ENCODE results near the gene CHRNA9. TPM values are rescaled to one million over a fixed set of nuclear protein-coding genes. Genes with fewer than 3 reads are reported as not detected.
"Not testable (repeated sequence)": the region's sequence is repeated elsewhere in the genome, so short reads cannot be mapped to it uniquely, and the experiment has no call there.

Gene CHRNA9
- 1.6 and 2.8 TPM in 2 replicates for total RNA-seq (2014; rRNA removed; shearing (Covaris generic))

DNA sequence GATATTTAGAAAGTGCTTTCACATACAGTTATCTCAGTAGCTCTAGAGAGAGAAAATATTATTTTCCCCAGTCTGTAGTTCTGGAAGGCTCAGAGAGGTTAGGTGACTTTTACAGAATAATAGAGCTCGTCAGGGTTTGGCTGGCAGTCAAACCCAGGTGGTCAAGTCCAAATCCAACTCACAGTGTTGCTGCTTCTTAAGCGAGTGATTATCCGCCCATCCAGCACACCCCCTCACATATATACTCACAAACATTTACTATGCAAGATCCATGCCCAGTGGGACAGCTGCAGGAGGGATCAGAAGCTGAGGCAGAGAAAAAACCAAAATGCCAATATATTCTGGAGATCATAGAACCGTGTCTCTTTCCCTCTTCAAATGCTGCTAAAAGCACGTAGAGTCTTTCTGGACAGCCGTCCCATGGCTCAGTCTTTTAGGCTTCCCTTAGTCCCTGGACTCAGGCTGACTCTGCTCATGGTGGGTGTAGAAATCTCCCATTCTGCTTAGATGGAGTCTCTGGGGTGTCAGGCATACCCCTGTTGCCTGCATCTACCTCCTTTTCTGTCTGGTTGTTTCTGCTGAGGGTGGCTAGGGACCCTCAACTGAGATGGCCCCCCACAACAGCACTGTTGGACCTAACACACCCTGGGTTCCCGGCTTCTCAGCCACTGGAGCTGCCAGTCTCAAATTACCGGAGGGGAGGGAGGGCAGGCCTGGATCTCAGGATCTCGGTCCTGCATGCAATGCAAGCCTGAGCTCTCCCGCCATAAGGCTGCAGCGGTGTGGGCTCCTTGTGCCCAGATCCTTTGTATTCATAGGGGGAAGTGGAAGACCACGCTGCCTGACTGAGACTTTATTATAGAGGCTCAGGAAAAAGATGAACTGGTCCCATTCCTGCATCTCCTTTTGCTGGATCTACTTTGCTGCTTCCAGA is at the start of gene CHRNA9:
TSS of gene CHRNA9 (plus strand) at position 743 of the 934 bp plus-strand sequence. CDS start at position 878, 135 bp downstream.
- DNase-seq, result peak; percentile 53
- no peaks in the 10 kb centered on the region for H3K36me3 ChIP-seq (replicated peaks; ENCODE audit: control insufficient read depth, insufficient read depth, low read length)
- no peak within 1 kb of the TSS for H3K4me3 ChIP-seq (ENCODE audit: insufficient read depth, low read depth, low read length)
- H3K27me3 ChIP-seq (ENCODE audit: control insufficient read depth, insufficient read depth, low read length), result no peaks in the 10 kb centered on the region

GRCh38 chr4:40285692-40286091 is 49.4 kb upstream of the CHRNA9 start:
- Histone ChIP-seq H3K36me3 (replicated peaks; ENCODE audit: control insufficient read depth, insufficient read depth, low read length) (no peaks in the 10 kb centered on the region), H3K4me3 (ENCODE audit: insufficient read depth, low read depth, low read length) (no peak overlapping the region), H3K27me3 (ENCODE audit: control insufficient read depth, insufficient read depth, low read length) (no peaks in the 10 kb centered on the region)
- no peak for DNase-seq

GRCh38 chr4:40288566-40288965 is 46.6 kb upstream of the CHRNA9 start:
- DNase-seq, result no peak
- no peak overlapping the region for H3K4me3 ChIP-seq (ENCODE audit: insufficient read depth, low read depth, low read length)
- H3K27me3 ChIP-seq (ENCODE audit: control insufficient read depth, insufficient read depth, low read length), result no peaks in the 10 kb centered on the region
- H3K36me3 ChIP-seq (replicated peaks; ENCODE audit: control insufficient read depth, insufficient read depth, low read length), result no peaks in the 10 kb centered on the region

DNA sequence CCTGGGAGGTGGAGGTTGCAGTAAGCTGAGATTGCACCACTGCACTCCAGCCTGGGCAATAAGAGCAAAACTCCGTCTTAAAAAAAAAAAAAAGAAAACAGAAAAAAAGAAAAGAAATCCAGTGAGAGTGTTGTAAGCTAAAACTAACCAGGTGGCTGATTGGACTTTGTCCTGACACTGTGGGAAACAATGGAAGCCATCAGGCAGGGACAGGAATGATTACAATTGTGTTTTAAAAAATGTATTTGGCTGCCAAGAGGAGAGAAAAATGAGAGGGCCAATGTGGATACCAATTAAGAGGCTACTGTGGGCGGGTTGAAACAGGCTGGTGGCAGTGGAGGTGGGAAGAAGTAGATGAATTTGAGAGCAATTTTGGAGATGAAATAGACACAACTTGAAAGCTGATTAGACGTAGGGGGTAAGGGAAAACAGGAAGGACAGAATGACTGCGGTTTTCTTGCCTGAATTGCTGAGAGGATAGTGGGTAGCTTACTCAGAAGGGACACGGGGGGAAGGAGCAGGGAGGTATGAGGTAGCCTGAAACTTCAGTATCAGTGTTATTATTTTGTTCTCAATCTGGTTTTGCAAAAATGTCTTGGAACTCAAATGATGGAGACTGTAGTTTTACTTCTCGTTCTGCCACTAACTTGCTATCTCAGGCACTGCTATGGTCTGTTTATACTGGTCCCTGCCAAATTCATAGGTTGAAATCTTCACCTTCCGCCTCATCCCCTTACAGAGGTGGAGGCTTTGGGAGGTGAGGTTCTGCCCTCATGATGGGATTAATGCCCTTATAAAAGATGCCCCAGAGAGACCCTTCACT is 45.6 kb upstream of the CHRNA9 start:
- no peaks in the 10 kb centered on the region for H3K36me3 ChIP-seq (replicated peaks; ENCODE audit: control insufficient read depth, insufficient read depth, low read length)
- H3K4me3 ChIP-seq (ENCODE audit: insufficient read depth, low read depth, low read length), result no peak overlapping the region
- no peak for DNase-seq
- no peaks in the 10 kb centered on the region for H3K27me3 ChIP-seq (ENCODE audit: control insufficient read depth, insufficient read depth, low read length)

DNA sequence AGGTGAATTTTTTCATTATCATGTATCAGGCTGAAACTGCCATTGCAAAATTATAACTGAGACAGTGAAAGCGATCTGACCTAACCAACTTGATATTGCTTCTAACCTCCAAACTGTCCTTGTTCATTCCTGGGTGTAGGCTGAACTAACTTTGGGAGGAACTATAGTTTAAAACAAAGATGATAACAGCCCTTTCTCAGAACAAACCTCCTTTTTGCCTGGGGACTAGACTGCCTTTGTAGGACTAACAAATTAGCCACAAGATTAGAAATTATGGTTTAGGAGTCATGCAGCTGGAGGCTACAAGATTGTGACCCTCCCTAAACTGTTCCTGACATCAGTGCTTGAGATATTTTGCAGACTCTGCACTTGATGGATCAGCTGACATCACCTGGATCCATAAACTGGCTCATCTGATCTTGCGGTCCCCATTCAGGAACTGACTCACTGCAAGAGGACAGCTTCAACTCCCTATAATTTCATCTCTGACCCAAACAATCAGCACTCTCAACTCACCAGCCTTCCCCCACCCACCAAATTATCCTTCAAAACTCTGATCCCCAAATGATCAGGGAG is 44.4 kb upstream of the CHRNA9 start:
- not testable (repeated sequence) for H3K4me3 ChIP-seq (ENCODE audit: insufficient read depth, low read depth, low read length); H3K36me3 ChIP-seq (replicated peaks; ENCODE audit: control insufficient read depth, insufficient read depth, low read length); H3K27me3 ChIP-seq (ENCODE audit: control insufficient read depth, insufficient read depth, low read length); DNase-seq

DNA sequence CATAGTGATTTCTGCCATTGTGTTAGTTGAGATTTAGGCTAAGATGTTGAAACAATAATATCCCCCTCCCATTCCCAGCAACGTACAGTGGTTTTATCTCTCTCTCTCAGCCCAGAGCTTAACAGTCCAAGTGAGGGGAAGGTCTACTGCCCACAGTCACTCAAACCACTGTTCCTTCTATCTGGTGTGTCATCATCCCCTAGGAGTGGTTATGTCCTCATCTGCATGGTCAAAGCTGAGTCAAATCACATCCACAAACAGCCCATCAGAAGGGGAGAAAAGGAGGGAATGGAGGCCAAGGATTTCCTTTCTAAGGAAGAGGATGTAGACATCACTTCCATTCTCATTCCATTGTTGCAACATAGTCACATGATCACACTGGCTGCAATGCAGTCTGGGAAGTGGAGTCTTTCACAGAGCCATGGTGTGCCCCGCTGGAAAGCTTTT is 42.8 kb upstream of the CHRNA9 start:
- H3K36me3 ChIP-seq (replicated peaks; ENCODE audit: control insufficient read depth, insufficient read depth, low read length), result no peaks in the 10 kb centered on the region
- no peak for DNase-seq
- no peak overlapping the region for H3K4me3 ChIP-seq (ENCODE audit: insufficient read depth, low read depth, low read length)
- H3K27me3 ChIP-seq (ENCODE audit: control insufficient read depth, insufficient read depth, low read length), result no peaks in the 10 kb centered on the region

GRCh38 chr4:40294339-40294738 is 40.8 kb upstream of the CHRNA9 start:
- no peak overlapping the region for H3K4me3 ChIP-seq (ENCODE audit: insufficient read depth, low read depth, low read length)
- no peaks in the 10 kb centered on the region for H3K27me3 ChIP-seq (ENCODE audit: control insufficient read depth, insufficient read depth, low read length)
- no peaks in the 10 kb centered on the region for H3K36me3 ChIP-seq (replicated peaks; ENCODE audit: control insufficient read depth, insufficient read depth, low read length)
- DNase-seq, result no peak

DNA sequence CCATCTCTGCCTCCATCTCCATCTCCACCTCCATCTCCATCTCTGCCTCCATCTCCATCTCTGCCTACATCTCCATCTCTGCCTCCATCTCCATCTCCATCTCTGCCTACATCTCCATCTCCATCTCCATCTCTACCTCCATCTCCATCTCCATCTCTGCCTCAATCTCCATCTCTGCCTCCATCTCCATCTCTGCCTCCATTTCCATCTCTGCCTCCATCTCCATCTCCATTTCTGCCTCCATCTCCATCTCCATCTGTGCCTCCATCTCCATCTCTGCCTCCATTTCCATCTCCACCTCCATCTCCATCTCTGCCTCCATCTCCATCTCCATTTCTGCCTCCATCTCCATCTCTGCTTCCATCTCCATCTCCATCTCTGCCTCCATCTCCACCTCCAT is 40.1 kb upstream of the CHRNA9 start:
- not testable (repeated sequence) for DNase-seq; H3K27me3 ChIP-seq (ENCODE audit: control insufficient read depth, insufficient read depth, low read length); H3K4me3 ChIP-seq (ENCODE audit: insufficient read depth, low read depth, low read length); H3K36me3 ChIP-seq (replicated peaks; ENCODE audit: control insufficient read depth, insufficient read depth, low read length)

DNA sequence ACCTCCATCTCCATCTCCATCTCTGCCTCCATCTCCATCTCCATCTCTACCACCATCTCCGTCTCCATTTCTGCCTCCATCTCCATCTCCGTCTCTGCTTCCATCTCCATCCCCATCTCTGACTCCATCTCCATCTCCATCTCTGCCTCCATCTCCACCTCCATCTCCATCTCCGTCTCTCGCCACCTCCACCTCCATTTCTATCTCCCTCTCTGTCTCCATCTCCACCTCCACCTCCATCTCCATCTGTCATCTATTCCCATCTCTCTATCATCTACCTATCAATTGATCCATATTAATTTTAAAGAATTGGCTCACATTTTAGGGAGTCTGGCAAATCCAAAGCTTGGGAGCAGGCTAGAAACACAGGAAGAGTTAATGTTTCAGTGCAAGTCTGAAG is 39.6 kb upstream of the CHRNA9 start:
- no peaks in the 10 kb centered on the region for H3K36me3 ChIP-seq (replicated peaks; ENCODE audit: control insufficient read depth, insufficient read depth, low read length)
- H3K27me3 ChIP-seq (ENCODE audit: control insufficient read depth, insufficient read depth, low read length), result no peaks in the 10 kb centered on the region
- H3K4me3 ChIP-seq (ENCODE audit: insufficient read depth, low read depth, low read length), result no peak overlapping the region
- DNase-seq, result no peak

- DNase-seq, result no peak
- Histone ChIP-seq H3K4me3 (ENCODE audit: insufficient read depth, low read depth, low read length) (no peak overlapping the region), H3K36me3 (replicated peaks; ENCODE audit: control insufficient read depth, insufficient read depth, low read length) (no peaks in the 10 kb centered on the region), H3K27me3 (ENCODE audit: control insufficient read depth, insufficient read depth, low read length) (no peaks in the 10 kb centered on the region)
Measured at GRCh38 chr4:40299126-40299525, 36.0 kb upstream of the CHRNA9 start.

DNA sequence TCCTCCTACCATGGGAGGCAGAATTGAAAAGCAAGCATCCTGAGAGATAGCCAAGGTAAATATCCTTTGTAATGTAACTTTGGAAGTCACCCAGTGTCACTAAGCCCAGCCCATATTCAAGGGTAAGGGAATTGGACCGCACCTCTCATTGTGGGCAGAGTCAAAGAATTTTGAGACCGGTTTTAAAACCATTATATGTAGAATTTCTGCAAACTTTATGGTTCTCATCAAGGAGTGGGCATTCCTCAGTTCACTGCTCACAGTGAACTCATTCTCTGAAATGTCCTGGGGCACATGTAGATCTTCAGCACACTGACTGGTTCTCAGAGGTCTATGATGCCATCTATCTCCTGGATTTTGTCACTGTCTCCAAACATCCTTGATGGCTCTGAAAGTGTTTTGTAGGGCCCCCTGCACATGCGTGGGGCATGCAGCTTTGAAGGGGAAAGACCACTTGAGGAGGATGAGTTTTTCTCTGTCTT is 35.3 kb upstream of the CHRNA9 start:
- H3K4me3 ChIP-seq (ENCODE audit: insufficient read depth, low read depth, low read length), result no peak overlapping the region
- no peaks in the 10 kb centered on the region for H3K36me3 ChIP-seq (replicated peaks; ENCODE audit: control insufficient read depth, insufficient read depth, low read length)
- no peaks in the 10 kb centered on the region for H3K27me3 ChIP-seq (ENCODE audit: control insufficient read depth, insufficient read depth, low read length)
- no peak for DNase-seq

- Histone ChIP-seq H3K27me3 (ENCODE audit: control insufficient read depth, insufficient read depth, low read length) (no peaks in the 10 kb centered on the region), H3K4me3 (ENCODE audit: insufficient read depth, low read depth, low read length) (no peak overlapping the region), H3K36me3 (replicated peaks; ENCODE audit: control insufficient read depth, insufficient read depth, low read length) (no peaks in the 10 kb centered on the region)
- no peak for DNase-seq
Measured at GRCh38 chr4:40300371-40301162, 34.6 kb upstream of the CHRNA9 start.

- H3K27me3 ChIP-seq (ENCODE audit: control insufficient read depth, insufficient read depth, low read length), result no peaks in the 10 kb centered on the region
- H3K4me3 ChIP-seq (ENCODE audit: insufficient read depth, low read depth, low read length), result no peak overlapping the region
- H3K36me3 ChIP-seq (replicated peaks; ENCODE audit: control insufficient read depth, insufficient read depth, low read length), result no peaks in the 10 kb centered on the region
- no peak for DNase-seq
Measured at GRCh38 chr4:40301603-40302002, 33.5 kb upstream of the CHRNA9 start.

DNA sequence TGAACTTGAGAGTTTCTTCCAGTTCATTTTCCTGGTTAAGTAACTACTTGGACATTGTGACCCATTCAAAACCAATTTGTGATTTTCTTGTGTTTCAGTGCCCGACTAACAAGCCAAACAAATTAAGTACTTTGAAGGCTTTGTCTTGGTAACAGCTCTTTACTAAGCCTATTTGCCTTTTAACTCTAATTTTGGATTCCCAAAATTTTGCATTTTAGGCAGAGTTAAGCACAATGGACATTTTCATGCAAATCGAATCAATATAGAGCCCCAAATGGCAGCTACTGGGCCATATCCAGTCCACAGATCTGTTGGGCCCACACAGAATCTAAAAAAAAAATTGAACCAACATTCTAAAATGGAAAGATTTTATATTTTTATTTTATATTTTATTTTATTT is 31.4 kb upstream of the CHRNA9 start:
- H3K36me3 ChIP-seq (replicated peaks; ENCODE audit: control insufficient read depth, insufficient read depth, low read length), result no peaks in the 10 kb centered on the region
- no peak overlapping the region for H3K4me3 ChIP-seq (ENCODE audit: insufficient read depth, low read depth, low read length)
- no peaks in the 10 kb centered on the region for H3K27me3 ChIP-seq (ENCODE audit: control insufficient read depth, insufficient read depth, low read length)
- no peak for DNase-seq
